CD4-positive, alpha-beta T cell (primary cell): ENCODE measurements around the gene TSPAN12. TPM values are rescaled to one million over a fixed set of nuclear protein-coding genes. Genes with fewer than 3 reads are reported as not detected.

ENCODE experiments used
- ATAC-seq: fragments of 200-7000 bp; cut with Tn5 transposase; one replicate; pipeline ENCODE4 v1.10.0; 2022; ENCODE audit warnings: mild to moderate bottlenecking; ENCODE audit not compliant: poor library complexity
- CTCF ChIA-PET: fragments of 350-600 bp; sonication (Branson Sonifier 250); formaldehyde crosslinking; loops from one replicate; lab custom pipeline; 2021; ENCODE audit warnings: antibody characterized with exemption, inconsistent platforms; lab: Charles Lee
- POLR2A ChIA-PET: fragments of 350-600 bp; sonication (Branson Sonifier 250); formaldehyde crosslinking; loops from one replicate; lab custom pipeline; 2021; ENCODE audit warnings: antibody characterized with exemption, inconsistent platforms; lab: Charles Lee
- DNase-seq, 14 experiments: peaks; one replicate each; pipeline ENCODE4 v3.0.0-alpha.2; 2013 to 2020; ENCODE audit warnings: mixed read lengths in 2 of 14
- H3K27ac ChIP-seq, 2 donors: one replicate each; pipeline versions ENCODE4 v1.5.1 to v1.7.0; 2013; ENCODE audit warnings: low read length in 2 of 2, low read depth in 1 of 2, mild to moderate bottlenecking in 1 of 2
- H3K27me3 ChIP-seq, 2 experiments: 1 replicate in 1 of 2; 2 replicates in 1 of 2; pipeline versions ENCODE4 v1.6.1 to v1.7.0; 2013; ENCODE audit warnings: low read length in 2 of 2, control low read depth in 1 of 2, mild to moderate bottlenecking in 1 of 2, moderate library complexity in 1 of 2; ENCODE audit not compliant: insufficient read depth in 2 of 2, control insufficient read depth in 1 of 2
- H3K36me3 ChIP-seq: one replicate; pipeline ENCODE4 v1.6.1; 2013; ENCODE audit warnings: low read length, control low read depth; ENCODE audit not compliant: insufficient read depth
- H3K4me1 ChIP-seq: one replicate; pipeline ENCODE4 v1.6.1; 2013; ENCODE audit warnings: low read length, control low read depth; ENCODE audit not compliant: insufficient read depth
- H3K4me3 ChIP-seq: one replicate; pipeline ENCODE4 v1.5.1; 2013; ENCODE audit warnings: mild to moderate bottlenecking, low read length, moderate library complexity
- H3K9me3 ChIP-seq, 2 experiments: 1 replicate in 1 of 2; 2 replicates in 1 of 2; pipeline versions ENCODE4 v1.6.1 to v1.7.0; 2013; ENCODE audit warnings: low read length in 2 of 2, mild to moderate bottlenecking in 2 of 2, control low read depth in 1 of 2, moderate library complexity in 1 of 2; ENCODE audit not compliant: control insufficient read depth in 1 of 2, insufficient read depth in 1 of 2
- H3K27ac Mint-ChIP-seq: one replicate; pipeline ENCODE4 v1.8.0; 2020; ENCODE audit warnings: mixed read lengths
- H3K27me3 Mint-ChIP-seq: one replicate; pipeline ENCODE4 v1.8.0; 2021; ENCODE audit warnings: mixed read lengths
- H3K36me3 Mint-ChIP-seq: one replicate; pipeline ENCODE4 v1.8.0; 2021; ENCODE audit warnings: low read depth, mixed read lengths
- H3K4me1 Mint-ChIP-seq: one replicate; pipeline ENCODE4 v1.8.0; 2021; ENCODE audit warnings: low read depth, mixed read lengths
- H3K4me3 Mint-ChIP-seq: one replicate; pipeline ENCODE4 v1.8.0; 2020; ENCODE audit warnings: mild to moderate bottlenecking, mixed read lengths
- H3K9me3 Mint-ChIP-seq: one replicate; pipeline ENCODE4 v1.8.0; 2020; ENCODE audit warnings: mixed read lengths
- CTCF ChIP-seq: fragments of 200-600 bp; IDR thresholded peaks from one replicate; pipeline ENCODE4 v1.8.0; 2022; ENCODE audit warnings: antibody characterized with exemption, mild to moderate bottlenecking
- intact Hi-C, 2 experiments: fragments of 100-400 bp; cut with DNase I in 1 of 2; cut with micrococcal nuclease in 1 of 2; formaldehyde crosslinking; loops; one replicate each; pipeline versions ENCODE4 v1.15.1 to v1.9.0; 2023 to 2025; cut with DNase I, micrococcal nuclease
- total RNA-seq, 174 experiments: library from RNA in 2 of 174; stranded (reverse) in 2 of 174; gene quantifications; one replicate each; pipeline ENCODE4 v1.2.3 and lab custom pipeline; 2021 to 2026

Gene TSPAN12
- total RNA-seq, 2 experiments from 2014 or later = not detected

- Histone ChIP-seq H3K9me3 (no peaks in the 10 kb centered on the region), H3K4me1 (no peaks in the 10 kb centered on the region), H3K36me3 (no peaks in the 10 kb centered on the region), H3K4me3 (no peak overlapping the region), H3K27me3 (no peaks in the 10 kb centered on the region), H3K27ac (no peak overlapping the region)
- Mint-ChIP-seq H3K9me3 (no peaks in the 10 kb centered on the region), H3K4me3 (no peak overlapping the region), H3K27me3 (peaks cover 11% of the 10 kb centered on the region), H3K4me1 (no peaks in the 10 kb centered on the region), H3K27ac (no peak overlapping the region), H3K36me3 (no peaks in the 10 kb centered on the region)
- no peak for DNase-seq
- CTCF ChIA-PET = no interaction called here
- POLR2A ChIA-PET = no interaction called here
- intact Hi-C loops = no loop called here
- no peak for ATAC-seq
- no peak for TF ChIP-seq CTCF
Measured at GRCh38 chr7:120843109-120843508, 14.8 kb downstream of the TSPAN12 start.

- Histone ChIP-seq H3K4me3 (no peak overlapping the region), H3K36me3 (no peaks in the 10 kb centered on the region), H3K9me3 (no peaks in the 10 kb centered on the region), H3K27me3 (no peaks in the 10 kb centered on the region), H3K27ac (no peak overlapping the region), H3K4me1 (no peaks in the 10 kb centered on the region)
- TF ChIP-seq CTCF = no peak
- Mint-ChIP-seq H3K27ac (no peak overlapping the region), H3K9me3 (no peaks in the 10 kb centered on the region), H3K27me3 (peaks cover 15% of the 10 kb centered on the region), H3K4me3 (no peak overlapping the region), H3K4me1 (no peaks in the 10 kb centered on the region), H3K36me3 (no peaks in the 10 kb centered on the region)
- CTCF ChIA-PET = interaction anchor here (0.7 kb wide), 1 partner anchor 11 kb away, joined by 3 read pairs; no protein-coding TSS in a partner anchor
- DNase-seq (no peak), ATAC-seq (no peak)
- intact Hi-C loops = no loop called here
- POLR2A ChIA-PET = no interaction called here
Measured at GRCh38 chr7:120842121-120842621, 15.8 kb downstream of the TSPAN12 start.

GRCh38 chr7:120841608-120842007 lies 16.3 kb downstream of the TSPAN12 start:
- H3K4me1 ChIP-seq = no peaks in the 10 kb centered on the region
- ChIA-PET CTCF (no interaction called here), POLR2A (no interaction called here)
- intact Hi-C loops = no loop called here
- no peaks in the 10 kb centered on the region for H3K27me3 ChIP-seq
- no peaks in the 10 kb centered on the region for H3K9me3 Mint-ChIP-seq
- no peaks in the 10 kb centered on the region for H3K4me1 Mint-ChIP-seq
- no peak overlapping the region for H3K27ac ChIP-seq
- H3K27ac Mint-ChIP-seq = no peak overlapping the region
- no peaks in the 10 kb centered on the region for H3K36me3 Mint-ChIP-seq
- peaks cover 15% of the 10 kb centered on the region for H3K27me3 Mint-ChIP-seq
- no peaks in the 10 kb centered on the region for H3K36me3 ChIP-seq
- no peaks in the 10 kb centered on the region for H3K9me3 ChIP-seq
- DNase-seq (no peak), ATAC-seq (no peak)
- H3K4me3 Mint-ChIP-seq = no peak overlapping the region
- H3K4me3 ChIP-seq = no peak overlapping the region
- no peak for TF ChIP-seq CTCF
